HG03442 (cell line): ENCODE measurements around the gene MAP3K13.
"Not testable (repeated sequence)": the region's sequence is repeated elsewhere in the genome, so short reads cannot be mapped to it uniquely, and the experiment has no call there.

Source experiments
- ATAC-seq: cut with Tn5 transposase; IDR thresholded peaks from one replicate; pipeline ENCODE4 v1.9.1; 2021; ENCODE audit warnings: mild to moderate bottlenecking, moderate library complexity; ENCODE audit not compliant: unreplicated experiment

The MAP3K13 gene

GRCh38 chr3:185442031-185442430 is 79.1 kb downstream of the MAP3K13 start:
- ATAC-seq = no peak

GRCh38 chr3:185444329-185444728 is 81.4 kb downstream of the MAP3K13 start:
- no peak for ATAC-seq

GRCh38 chr3:185448107-185448506 is 85.2 kb downstream of the MAP3K13 start:
- ATAC-seq = no peak

GRCh38 chr3:185451432-185451831 is 88.5 kb downstream of the MAP3K13 start:
- ATAC-seq = not testable (repeated sequence)

- no peak for ATAC-seq
Measured at GRCh38 chr3:185457376-185457775, 94.4 kb downstream of the MAP3K13 start.

GRCh38 chr3:185460309-185460708 is 97.4 kb downstream of the MAP3K13 start:
- ATAC-seq = no peak

GRCh38 chr3:185460719-185461350 is 97.9 kb downstream of the MAP3K13 start:
- ATAC-seq = no peak

- no peak for ATAC-seq
Measured at GRCh38 chr3:185465471-185465870, 102.5 kb downstream of the MAP3K13 start.

- not testable (repeated sequence) for ATAC-seq
Measured at GRCh38 chr3:185466123-185466522, 103.2 kb downstream of the MAP3K13 start.

- ATAC-seq = no peak
Measured at GRCh38 chr3:185469542-185469941, 106.6 kb downstream of the MAP3K13 start.

GRCh38 chr3:185470323-185470722 is 107.4 kb downstream of the MAP3K13 start:
- ATAC-seq = no peak

GRCh38 chr3:185473290-185473815 is 110.4 kb downstream of the MAP3K13 start:
- ATAC-seq = no peak

GRCh38 chr3:185474922-185475321 is 112.0 kb downstream of the MAP3K13 start:
- not testable (repeated sequence) for ATAC-seq

GRCh38 chr3:185477316-185477715 is 114.4 kb downstream of the MAP3K13 start:
- ATAC-seq = no peak

- no peak for ATAC-seq
Measured at GRCh38 chr3:185479373-185479945, 116.5 kb downstream of the MAP3K13 start.

- no peak for ATAC-seq
Measured at GRCh38 chr3:185484296-185484695, 121.4 kb downstream of the MAP3K13 start.

GRCh38 chr3:185486394-185486793 is 123.5 kb downstream of the MAP3K13 start:
- no peak for ATAC-seq

GRCh38 chr3:185488465-185488864 is 125.5 kb downstream of the MAP3K13 start:
- ATAC-seq = no peak

- no peak for ATAC-seq
Measured at GRCh38 chr3:185489462-185489861, 126.5 kb downstream of the MAP3K13 start.

GRCh38 chr3:185490241-185490640 is 127.3 kb downstream of the MAP3K13 start:
- no peak for ATAC-seq

GRCh38 chr3:185498503-185499396 is 135.8 kb downstream of the MAP3K13 start, which contains the start of gene TMEM41A:
Gene TMEM41A (minus strand): TSS chr3:185499035. CDS start chr3:185498961, 74 bp downstream.
- ATAC-seq = peak; percentile 93
